ENCODE results near the gene YKT6.

DNA sequence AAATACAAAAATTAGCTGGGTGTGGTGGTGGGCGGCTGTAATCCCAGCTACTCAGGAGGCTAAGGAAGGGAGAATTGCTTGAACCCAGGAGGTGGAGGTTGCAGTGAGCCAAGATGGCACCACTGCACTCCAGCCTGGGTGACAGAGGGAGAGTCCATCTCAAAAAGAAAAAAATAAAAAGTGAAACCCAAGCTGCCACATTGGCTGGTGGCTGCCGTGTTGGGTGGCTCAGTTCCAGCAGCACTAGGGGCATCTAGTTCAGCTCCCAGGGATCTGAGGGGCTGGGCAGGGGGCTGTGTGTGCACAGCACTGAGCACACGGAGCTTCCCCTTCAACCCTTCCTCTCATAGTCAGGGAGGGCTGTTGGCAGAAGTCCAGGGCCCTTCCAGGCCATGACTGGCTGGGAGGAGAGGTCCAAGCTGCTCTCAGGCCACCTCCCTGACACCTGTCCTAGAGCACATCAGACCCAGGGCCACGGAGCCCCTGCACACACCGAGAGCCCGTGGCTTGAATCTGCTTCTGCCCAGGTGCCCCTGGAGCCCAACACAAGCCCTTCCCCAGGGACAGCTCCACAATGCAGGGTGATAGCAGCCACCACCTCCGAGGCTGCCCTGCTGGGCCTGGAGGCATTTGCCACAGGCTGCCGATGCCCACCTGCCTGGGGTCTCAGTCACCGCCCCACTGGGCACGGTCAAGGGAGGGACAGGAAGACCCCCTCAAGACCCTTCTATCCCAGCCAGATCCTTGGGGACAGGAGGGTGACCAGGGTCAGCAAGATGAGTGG is 47.3 kb downstream of the YKT6 start:
- TF ChIP-seq FOXM1 (IDR thresholded peaks at IDR 0.05; ENCODE audit: borderline replicate concordance, low read depth) = no peak
- no peak for TF ChIP-seq EGR1 (IDR thresholded peaks at IDR 0.05)
- TF ChIP-seq TAF1 (IDR thresholded peaks at IDR 0.05; ENCODE audit: low read depth) = no peak
- TF ChIP-seq, protein P1, sequence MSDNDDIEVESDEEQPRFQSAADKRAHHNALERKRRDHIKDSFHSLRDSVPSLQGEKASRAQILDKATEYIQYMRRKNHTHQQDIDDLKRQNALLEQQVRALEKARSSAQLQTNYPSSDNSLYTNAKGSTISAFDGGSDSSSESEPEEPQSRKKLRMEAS (IDR thresholded peaks at IDR 0.05) = no peak
- TF ChIP-seq NFIC (IDR thresholded peaks at IDR 0.05) = no peak
- no peak for TF ChIP-seq EP300 (IDR thresholded peaks at IDR 0.05; ENCODE audit: borderline replicate concordance)

Data from Ishikawa (cell line).